Mesodermal cell (in vitro differentiated cells): Measurements from ENCODE around the gene UBA6.

Experiments
- H3K27ac ChIP-seq: 2 replicates; pipeline ENCODE4 v1.7.0; 2013; ENCODE audit warnings: mild to moderate bottlenecking, low read depth, low read length, moderate library complexity; ENCODE audit not compliant: severe bottlenecking
- H3K36me3 ChIP-seq: 2 replicates; pipeline ENCODE4 v1.7.1; 2013; ENCODE audit warnings: mild to moderate bottlenecking, low read length, moderate library complexity; ENCODE audit not compliant: control insufficient read depth, insufficient read depth
- H3K4me1 ChIP-seq: one replicate; pipeline ENCODE4 v1.7.1; 2013; ENCODE audit warnings: mild to moderate bottlenecking, low read length; ENCODE audit not compliant: insufficient read depth, control insufficient read depth, poor library complexity, severe bottlenecking
- H3K4me3 ChIP-seq: 2 replicates; pipeline ENCODE4 v1.7.0; 2013; ENCODE audit warnings: low read length, control low read depth, mild to moderate bottlenecking; ENCODE audit not compliant: insufficient read depth, poor library complexity, severe bottlenecking; ENCODE audit errors: extremely low read depth
- H3K9me3 ChIP-seq: 2 replicates; pipeline ENCODE4 v1.7.1; 2013; ENCODE audit warnings: mild to moderate bottlenecking, low read length, moderate library complexity; ENCODE audit not compliant: control insufficient read depth
- WGBS, 2 experiments: methylation state at CpG; one replicate each; pipeline ENCODE4 v1.1.5; 2013; ENCODE audit warnings: missing lambda C conversion rate in 2 of 2; ENCODE audit not compliant: insufficient coverage in 2 of 2; 5-methylcytosine and 5-hydroxymethylcytosine counted together

Gene UBA6

DNA sequence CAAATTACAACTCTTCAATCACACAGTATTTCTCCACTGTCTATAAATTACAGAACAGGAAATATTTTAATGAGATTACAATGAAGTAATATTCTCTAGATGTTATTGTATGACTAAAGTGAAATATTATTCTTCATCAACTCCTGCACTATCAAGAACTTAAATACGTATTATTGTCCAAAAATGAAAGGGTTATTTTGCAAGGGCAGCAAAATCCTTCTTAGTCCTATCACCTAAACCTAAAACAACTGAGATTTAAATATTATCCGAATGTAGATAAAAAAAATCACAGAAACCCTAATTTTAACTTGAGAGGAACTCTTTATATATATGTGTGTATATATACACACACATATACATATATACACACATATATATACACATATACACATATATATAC lies 4.9 kb downstream of the UBA6 start:
- peaks cover 4% of the 10 kb centered on the region for H3K4me1 ChIP-seq
- WGBS, 2 experiments: no CpG with 5 or more reads among the region's 2 CpGs
- H3K9me3 ChIP-seq: no peaks in the 10 kb centered on the region
- H3K27ac ChIP-seq: no peak overlapping the region
- no peak overlapping the region for H3K4me3 ChIP-seq
- H3K36me3 ChIP-seq: peaks cover 31% of the 10 kb centered on the region

DNA sequence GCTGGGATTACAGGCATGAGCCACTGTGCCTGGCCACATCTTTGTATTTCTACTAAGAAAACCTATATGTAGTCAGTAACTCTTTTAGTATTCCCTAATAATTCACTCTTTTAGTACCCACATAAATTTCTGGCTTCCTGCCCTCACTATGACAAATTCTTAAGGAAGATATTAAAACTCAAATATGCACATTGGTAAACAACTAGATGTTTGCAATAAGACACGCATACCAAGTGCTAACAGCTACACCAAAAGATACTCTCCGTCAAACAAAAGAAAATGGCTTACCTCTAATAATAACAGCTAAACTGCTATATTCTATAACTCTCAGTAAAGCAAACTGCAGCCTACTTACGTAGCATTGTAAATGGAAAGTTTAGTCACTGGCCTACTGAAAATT lies 6.3 kb downstream of the UBA6 start:
- peaks cover 31% of the 10 kb centered on the region for H3K36me3 ChIP-seq
- peaks cover 4% of the 10 kb centered on the region for H3K4me1 ChIP-seq
- no peak overlapping the region for H3K27ac ChIP-seq
- WGBS, 2 experiments: 100% methylated on average over 2 of the region's 3 CpGs; no CpG with 5 or more reads in 1 of the 2 experiments
- H3K4me3 ChIP-seq: no peak overlapping the region
- H3K9me3 ChIP-seq: no peaks in the 10 kb centered on the region

DNA sequence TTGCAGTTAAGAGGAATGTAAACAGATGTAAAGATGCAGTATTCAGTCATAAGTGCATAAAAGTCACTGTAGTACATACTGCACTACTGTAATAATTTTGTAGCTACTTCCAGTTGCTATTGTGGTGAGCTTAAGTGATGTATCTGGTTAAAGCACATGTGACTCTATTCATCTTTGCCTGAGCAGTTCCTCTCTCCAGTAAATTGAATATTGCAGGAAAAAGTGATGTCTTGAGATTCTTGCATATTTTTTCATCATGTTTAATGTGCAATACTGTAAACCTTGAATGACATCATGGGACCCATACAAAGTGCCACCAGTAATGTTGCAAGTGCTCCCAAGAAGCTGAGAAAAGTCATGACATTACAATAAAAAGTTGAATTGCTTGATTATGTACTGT lies 9.6 kb downstream of the UBA6 start:
- H3K9me3 ChIP-seq: no peaks in the 10 kb centered on the region
- H3K27ac ChIP-seq: no peak overlapping the region
- no peak overlapping the region for H3K4me3 ChIP-seq
- no peaks in the 10 kb centered on the region for H3K4me1 ChIP-seq
- peaks cover 37% of the 10 kb centered on the region for H3K36me3 ChIP-seq

DNA sequence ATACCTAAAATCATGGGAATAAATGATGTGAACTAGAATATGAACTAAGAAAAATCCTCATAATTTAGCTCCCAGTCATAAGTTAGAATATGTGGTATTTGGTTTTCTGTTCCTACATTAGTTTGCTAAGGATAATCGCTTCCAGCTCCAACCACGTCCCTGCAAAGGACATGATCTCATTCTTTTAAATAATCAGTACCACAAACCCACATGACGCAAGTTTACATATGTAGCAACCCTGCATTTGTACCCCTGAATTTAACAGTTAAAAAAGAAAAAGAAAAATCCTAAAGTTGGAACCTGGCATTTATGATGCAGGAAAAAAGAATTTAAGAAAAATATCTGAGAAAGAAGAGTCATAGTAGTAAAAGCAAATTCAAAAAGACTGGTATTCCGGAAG lies 13.3 kb downstream of the UBA6 start:
- Histone ChIP-seq H3K4me3 (no peak overlapping the region), H3K4me1 (no peaks in the 10 kb centered on the region)

DNA sequence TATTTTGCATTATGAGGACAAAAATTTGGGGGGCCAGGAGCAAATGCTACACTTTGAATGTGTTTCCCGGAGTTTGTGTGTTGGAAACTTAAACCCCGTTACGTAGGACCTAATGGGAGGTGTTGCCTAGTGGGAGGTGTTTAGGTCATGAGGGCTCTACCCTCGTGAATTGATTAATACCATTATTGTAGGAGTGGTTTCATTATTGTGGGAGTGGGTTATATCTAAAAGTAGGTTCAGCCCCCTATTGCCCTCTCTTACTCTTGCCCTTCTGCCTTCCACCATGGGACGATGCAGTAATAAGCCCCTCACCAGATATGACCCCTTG lies 15.5 kb downstream of the UBA6 start:
- Histone ChIP-seq H3K9me3 (no peaks in the 10 kb centered on the region), H3K4me3 (no peak overlapping the region), H3K36me3 (peaks cover 21% of the 10 kb centered on the region), H3K4me1 (no peaks in the 10 kb centered on the region), H3K27ac (no peak overlapping the region)
- 96 to 100% methylated on average over 3 to 4 of the region's 5 CpGs for WGBS, 2 experiments

More for the DNA sequence above, 13.3 kb downstream of the UBA6 start:
- peaks cover 25% of the 10 kb centered on the region for H3K36me3 ChIP-seq
- no peaks in the 10 kb centered on the region for H3K9me3 ChIP-seq
- WGBS, 2 experiments: 100% methylated on average over 1 of the region's 4 CpGs; no CpG with 5 or more reads in 1 of the 2 experiments
- no peak overlapping the region for H3K27ac ChIP-seq

DNA sequence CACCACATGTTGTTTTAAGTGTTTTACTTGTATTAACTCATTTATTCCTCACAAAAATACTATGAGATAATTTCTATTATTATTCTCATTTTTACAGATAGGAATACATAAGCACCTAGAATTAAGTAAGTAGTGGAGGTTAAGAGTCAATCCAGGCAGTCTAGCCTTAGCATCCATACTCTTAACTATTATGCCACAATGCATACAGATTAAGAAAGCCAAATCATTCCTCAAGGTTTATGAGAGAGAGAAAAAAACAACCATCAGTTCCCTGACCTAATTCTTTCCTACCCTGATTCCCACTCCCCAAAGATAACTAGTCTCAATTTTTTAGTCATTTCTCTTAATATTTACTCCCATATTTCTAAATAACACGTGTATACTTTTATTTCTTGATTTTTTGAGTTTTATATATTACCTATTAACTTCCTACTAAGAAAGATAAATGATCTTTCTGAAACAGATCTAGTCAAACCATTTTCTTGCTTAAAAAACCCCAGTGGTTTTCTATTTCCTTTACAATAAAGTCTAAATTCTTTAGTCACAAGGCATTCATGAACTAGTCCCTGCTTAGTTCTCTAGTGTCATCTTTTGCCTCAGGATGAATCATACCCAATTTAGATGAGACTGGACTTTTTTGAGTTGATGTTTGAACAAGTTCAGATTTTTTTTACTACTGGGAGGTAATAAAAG lies 16.0 kb downstream of the UBA6 start:
- Histone ChIP-seq H3K9me3 (no peaks in the 10 kb centered on the region), H3K27ac (no peak overlapping the region), H3K4me1 (no peaks in the 10 kb centered on the region), H3K4me3 (no peak overlapping the region), H3K36me3 (peaks cover 23% of the 10 kb centered on the region)
- no CpG with 5 or more reads among the region's 1 CpG for WGBS, 2 experiments

DNA sequence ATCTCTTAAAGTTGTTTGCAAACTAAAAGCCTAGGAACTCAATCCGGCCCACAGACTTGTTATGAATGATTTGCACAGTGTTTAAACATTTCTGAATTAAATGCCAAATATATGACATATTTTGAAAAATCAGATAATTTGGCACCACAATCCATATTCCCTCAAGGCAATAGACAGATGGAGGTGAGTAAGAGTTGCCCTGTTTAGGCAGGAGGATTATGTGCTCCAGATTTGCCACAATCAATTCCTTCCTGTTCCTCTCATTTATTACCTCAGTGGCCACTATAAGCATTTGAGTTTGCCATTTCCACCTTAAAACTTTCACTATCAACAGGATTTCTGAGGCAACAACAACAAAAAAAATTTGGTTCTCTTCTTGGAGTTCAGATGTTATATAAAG lies 18.7 kb downstream of the UBA6 start:
- whole genome bisulfite sequencing, 2 experiments: no CpG with 5 or more reads among the region's 1 CpG
- Histone ChIP-seq H3K4me1 (no peaks in the 10 kb centered on the region), H3K4me3 (no peak overlapping the region), H3K9me3 (no peaks in the 10 kb centered on the region), H3K36me3 (peaks cover 32% of the 10 kb centered on the region), H3K27ac (no peak overlapping the region)

DNA sequence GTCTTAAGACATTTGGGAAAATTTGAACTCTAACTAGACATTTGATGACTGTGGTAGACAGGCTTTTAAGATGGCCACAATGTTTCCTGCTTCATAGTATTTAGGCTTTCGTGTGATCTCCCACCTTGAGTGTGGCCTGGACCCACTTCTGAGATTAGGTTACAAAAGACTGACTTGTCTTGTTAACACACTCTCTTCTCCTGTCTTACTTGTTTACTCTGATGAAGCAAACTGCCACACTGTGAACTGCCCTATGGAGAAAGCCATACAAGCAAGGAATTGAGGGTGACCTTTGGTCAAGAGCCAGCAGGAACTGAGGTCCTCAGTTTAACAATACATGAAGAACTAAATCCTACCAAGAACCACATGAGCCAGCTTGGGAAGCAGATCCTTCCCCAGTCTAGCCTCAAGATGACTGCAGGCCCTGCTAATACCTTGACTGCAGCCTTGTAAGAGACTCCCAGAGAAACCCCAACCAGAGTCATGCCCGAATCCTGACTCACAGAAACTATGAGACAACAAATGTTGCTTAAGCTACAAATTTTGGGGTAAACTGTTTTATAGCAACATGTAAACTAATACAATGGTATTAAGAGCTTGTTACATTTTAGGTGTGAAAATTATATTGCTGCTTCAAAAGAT lies 20.3 kb downstream of the UBA6 start:
- Histone ChIP-seq H3K27ac (no peak overlapping the region), H3K36me3 (peaks cover 37% of the 10 kb centered on the region), H3K9me3 (no peaks in the 10 kb centered on the region), H3K4me3 (no peak overlapping the region), H3K4me1 (no peaks in the 10 kb centered on the region)
- 86 to 100% methylated on average over 1 of the region's 2 CpGs for WGBS, 2 experiments

DNA sequence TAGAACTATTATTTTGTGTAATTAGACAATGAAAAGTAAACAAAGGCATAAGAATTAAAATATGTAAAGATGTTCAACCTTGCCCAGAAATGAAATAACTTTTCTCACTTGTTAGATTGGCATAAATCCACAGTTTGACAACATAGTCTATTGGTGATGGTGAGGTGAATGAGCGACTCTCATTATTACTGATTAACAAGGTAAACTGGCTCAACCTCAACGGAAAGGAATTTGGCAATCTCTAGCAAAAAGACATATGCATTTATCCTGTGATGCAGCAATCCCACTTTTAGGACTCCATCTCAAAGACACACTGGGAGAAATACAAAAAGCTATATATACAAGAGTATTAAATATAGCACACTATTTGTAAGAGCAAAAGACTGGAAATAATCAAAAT lies 22.3 kb downstream of the UBA6 start:
- peaks cover 56% of the 10 kb centered on the region for H3K36me3 ChIP-seq
- no peak overlapping the region for H3K27ac ChIP-seq
- WGBS, 2 experiments: no CpG with 5 or more reads among the region's 2 CpGs
- no peak overlapping the region for H3K4me3 ChIP-seq
- no peaks in the 10 kb centered on the region for H3K9me3 ChIP-seq
- no peaks in the 10 kb centered on the region for H3K4me1 ChIP-seq

DNA sequence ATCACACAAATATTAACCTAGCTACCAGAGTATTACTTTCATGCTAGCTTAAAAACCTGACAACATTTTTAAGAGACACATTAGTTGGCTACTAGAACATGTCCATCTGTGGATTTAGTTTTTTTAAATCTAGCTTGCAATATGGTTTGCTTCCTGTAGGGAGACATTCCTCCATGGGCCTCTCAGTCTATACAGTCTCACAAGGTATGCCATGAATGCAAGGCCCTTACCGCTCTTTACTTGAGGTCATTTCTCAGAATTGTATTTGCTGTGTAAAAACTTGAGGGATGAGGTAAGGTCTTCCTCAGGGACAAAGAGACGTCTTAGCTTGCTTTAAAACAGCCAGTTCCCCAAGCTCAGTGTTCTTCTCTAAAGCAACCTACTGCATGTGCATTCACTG lies 26.9 kb downstream of the UBA6 start:
- 100% methylated on average over 1 of the region's 2 CpGs; no CpG with 5 or more reads in 1 of the 2 experiments for WGBS, 2 experiments

DNA sequence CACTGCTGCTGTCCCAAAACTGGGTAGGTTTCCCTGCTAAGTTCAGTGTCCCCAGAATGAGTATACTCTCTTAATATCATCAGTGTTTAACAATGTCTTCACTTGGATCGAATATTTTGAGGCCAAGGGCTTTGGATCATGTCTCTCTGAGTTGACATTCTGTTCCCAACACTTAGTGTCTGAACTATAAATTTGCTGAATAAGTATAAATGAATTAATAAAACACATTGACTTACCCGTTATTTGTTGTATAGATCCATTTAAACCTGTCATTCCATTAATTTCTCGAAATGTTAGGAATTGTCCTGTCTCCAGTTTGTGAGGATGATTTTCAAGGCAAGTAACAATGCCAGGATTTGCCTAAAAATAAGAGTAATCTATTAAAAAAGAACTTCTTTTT lies 32.6 kb downstream of the UBA6 start:
- H3K9me3 ChIP-seq: no peaks in the 10 kb centered on the region
- H3K27ac ChIP-seq: no peak overlapping the region
- H3K36me3 ChIP-seq: peaks cover 53% of the 10 kb centered on the region
- WGBS, 2 experiments: no CpG with 5 or more reads among the region's 3 CpGs
- no peaks in the 10 kb centered on the region for H3K4me1 ChIP-seq
- no peak overlapping the region for H3K4me3 ChIP-seq

More for the DNA sequence above, 26.9 kb downstream of the UBA6 start:
- Histone ChIP-seq H3K9me3 (no peaks in the 10 kb centered on the region), H3K36me3 (peaks cover 68% of the 10 kb centered on the region), H3K4me1 (no peaks in the 10 kb centered on the region), H3K27ac (peak overlapping the region; percentile 37), H3K4me3 (no peak overlapping the region)
